ENCODE measurements around the gene NUF2.

Gene NUF2

DNA sequence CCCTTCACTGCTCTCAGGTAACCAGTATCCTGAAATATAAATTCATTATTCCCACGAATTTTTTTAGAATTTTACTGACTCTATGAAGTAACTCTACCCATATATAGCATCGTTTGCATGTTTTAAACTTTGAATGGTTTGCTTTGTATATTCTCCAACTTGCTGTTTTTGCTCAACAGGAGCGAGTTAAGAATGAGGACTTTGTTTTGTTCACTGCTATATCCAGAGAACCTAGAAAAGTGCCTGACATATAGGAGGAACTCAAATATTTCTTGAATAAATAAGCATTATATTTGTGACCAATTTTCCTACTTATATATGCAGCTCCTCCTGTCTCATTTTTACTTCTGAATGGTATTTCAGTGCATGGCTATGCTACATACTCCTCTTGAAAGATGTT, 43.4 kb downstream of the NUF2 start:
- TF ChIP-seq, protein P1, sequence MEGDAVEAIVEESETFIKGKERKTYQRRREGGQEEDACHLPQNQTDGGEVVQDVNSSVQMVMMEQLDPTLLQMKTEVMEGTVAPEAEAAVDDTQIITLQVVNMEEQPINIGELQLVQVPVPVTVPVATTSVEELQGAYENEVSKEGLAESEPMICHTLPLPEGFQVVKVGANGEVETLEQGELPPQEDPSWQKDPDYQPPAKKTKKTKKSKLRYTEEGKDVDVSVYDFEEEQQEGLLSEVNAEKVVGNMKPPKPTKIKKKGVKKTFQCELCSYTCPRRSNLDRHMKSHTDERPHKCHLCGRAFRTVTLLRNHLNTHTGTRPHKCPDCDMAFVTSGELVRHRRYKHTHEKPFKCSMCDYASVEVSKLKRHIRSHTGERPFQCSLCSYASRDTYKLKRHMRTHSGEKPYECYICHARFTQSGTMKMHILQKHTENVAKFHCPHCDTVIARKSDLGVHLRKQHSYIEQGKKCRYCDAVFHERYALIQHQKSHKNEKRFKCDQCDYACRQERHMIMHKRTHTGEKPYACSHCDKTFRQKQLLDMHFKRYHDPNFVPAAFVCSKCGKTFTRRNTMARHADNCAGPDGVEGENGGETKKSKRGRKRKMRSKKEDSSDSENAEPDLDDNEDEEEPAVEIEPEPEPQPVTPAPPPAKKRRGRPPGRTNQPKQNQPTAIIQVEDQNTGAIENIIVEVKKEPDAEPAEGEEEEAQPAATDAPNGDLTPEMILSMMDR (IDR thresholded peaks at IDR 0.05; ENCODE audit: insufficient read depth, low read depth, low read length, missing control alignments): no peak
- DNase-seq (ENCODE audit: low read depth): no peak
- no peak overlapping the region for H3K4me3 ChIP-seq (ENCODE audit: low read depth, low read length)

DNA sequence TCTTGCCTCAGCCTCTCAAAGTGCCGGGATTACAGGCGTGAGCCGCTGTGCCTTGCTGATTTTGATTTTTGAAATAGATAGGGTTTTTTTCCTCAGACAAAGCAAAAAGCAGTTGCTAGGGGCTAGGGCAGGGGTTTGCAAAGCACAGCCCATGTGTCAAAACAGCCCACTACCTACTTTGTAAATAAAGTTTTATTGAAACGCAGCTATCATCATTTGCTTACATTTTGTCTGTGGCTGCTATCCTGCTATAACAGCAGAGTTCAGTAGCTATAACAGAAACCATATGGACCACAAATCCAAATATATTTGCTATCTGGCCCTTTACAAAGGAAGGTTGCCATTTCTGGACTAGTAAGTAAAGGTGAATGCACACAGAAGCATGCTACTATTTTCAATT, 44.8 kb downstream of the NUF2 start:
- DNase-seq (ENCODE audit: low read depth): no peak
- H3K4me3 ChIP-seq (ENCODE audit: low read depth, low read length): no peak overlapping the region
- TF ChIP-seq, protein P1 (IDR thresholded peaks at IDR 0.05; ENCODE audit: insufficient read depth, low read depth, low read length, missing control alignments): no peak

DNA sequence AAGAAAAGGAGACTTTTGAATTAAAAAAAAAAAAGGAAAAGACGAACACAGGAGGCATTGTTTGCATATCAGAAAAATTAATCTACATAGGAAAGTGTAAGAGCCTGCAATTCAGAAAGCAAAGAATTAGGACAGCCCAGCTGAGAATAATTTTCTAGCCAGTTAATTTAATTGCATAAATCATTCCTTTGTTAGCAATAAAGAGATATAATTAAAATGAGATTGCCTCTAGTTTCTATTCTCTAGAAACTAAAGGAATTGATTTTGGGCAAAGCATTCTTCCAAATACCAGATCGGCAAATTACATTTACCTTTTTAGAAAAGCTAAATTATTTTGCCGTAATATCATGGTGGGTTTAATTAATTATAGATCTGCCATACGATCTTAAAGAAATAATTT, 46.0 kb downstream of the NUF2 start:
- TF ChIP-seq, protein P1 (IDR thresholded peaks at IDR 0.05; ENCODE audit: insufficient read depth, low read depth, low read length, missing control alignments): no peak
- H3K4me3 ChIP-seq (ENCODE audit: low read depth, low read length): no peak overlapping the region
- DNase-seq (ENCODE audit: low read depth): no peak

DNA sequence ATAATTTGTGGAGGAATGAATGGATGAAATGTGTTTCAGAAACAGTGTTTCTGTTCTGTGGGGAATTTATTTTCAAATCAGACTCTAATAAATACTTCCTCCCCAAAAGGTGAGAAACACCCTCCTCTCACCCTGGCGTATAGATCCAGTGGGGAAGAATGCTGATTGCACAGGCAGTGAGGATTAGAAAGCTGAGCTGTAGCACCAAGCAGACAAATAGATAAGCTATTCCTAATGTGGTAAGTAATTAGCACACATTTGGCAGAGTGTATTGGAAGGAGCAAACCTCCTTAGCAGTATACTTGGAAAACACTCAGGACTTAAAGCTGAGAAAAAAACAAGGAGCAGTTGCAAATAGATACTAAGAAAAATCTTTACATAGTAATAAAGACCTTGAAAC, 50.8 kb downstream of the NUF2 start:
- H3K4me3 ChIP-seq (ENCODE audit: low read depth, low read length): no peak overlapping the region
- DNase-seq (ENCODE audit: low read depth): no peak
- TF ChIP-seq, protein P1 (IDR thresholded peaks at IDR 0.05; ENCODE audit: insufficient read depth, low read depth, low read length, missing control alignments): no peak

DNA sequence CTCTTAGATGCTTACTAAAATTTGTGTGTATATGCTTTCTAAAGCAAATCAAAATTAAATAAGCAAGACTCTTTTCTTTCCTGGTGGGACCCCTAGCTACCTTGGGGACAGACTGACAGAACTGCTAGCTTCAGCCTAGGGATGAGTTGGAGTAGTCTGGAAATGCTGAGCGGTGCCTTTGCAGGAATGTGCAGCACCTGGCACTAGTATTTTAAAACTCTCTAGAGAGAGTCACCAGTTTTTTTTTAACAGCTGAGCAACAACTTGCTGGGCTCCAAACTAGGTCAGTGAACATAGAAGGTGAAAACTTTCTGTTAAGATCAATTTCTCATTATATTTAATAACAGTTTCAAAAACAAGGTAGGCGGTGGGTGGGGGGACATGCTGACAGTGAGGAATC, 56.8 kb downstream of the NUF2 start:
- H3K4me3 ChIP-seq (ENCODE audit: low read depth, low read length): no peak overlapping the region
- TF ChIP-seq, protein P1 (IDR thresholded peaks at IDR 0.05; ENCODE audit: insufficient read depth, low read depth, low read length, missing control alignments): no peak
- no peak for DNase-seq (ENCODE audit: low read depth)

DNA sequence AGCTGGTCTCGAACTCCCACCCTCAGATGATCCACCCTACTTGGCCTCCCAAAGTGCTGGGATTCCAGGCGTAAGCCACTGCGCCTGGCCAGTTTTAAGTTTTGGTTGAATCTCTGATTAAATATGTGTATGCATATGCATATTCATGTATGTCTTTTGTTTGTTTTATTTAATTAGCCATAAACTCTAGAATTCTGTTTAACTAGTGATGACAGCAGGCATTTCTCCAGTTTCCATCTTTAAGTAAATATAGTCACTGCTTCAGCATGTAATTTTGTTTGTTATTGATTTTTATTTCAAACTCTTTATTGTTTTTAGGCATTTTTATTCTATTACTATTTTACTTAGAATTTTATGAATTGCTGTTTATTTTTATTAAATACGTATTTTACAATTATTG, 58.0 kb downstream of the NUF2 start:
- no peak overlapping the region for H3K4me3 ChIP-seq (ENCODE audit: low read depth, low read length)
- TF ChIP-seq, protein P1 (IDR thresholded peaks at IDR 0.05; ENCODE audit: insufficient read depth, low read depth, low read length, missing control alignments): no peak
- no peak for DNase-seq (ENCODE audit: low read depth)

DNA sequence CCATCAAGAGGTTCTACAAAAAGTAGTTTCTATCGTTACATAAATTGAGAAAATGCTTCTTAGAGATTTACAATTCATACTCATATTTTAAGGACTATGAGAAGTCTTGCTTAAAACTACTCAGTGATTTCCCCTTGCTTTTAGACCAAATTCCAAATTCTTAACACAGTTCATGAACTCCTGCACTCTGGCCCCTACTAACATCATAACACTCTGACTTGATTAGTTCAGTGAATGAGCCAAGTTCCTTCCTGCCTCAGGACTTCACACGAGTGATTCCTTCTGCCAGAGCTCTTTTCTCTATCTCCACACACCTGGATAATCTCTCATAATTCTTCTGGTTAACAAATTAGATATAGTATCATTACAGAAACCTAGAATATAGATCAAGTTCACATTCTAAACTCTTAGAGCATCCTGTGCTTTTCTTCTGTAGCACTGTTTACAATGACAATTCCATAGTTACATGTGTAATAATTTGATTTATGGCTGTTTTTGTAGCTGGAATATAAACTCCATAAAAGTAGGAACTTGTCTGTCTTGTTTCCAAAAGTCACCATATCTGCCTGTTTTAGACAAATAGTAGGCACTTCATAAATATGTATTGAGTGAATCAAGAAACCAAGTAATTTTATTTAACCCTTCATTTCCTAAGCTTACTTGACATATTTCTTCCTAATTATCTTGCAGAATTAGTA, 59.9 kb downstream of the NUF2 start:
- TF ChIP-seq, protein P1 (IDR thresholded peaks at IDR 0.05; ENCODE audit: insufficient read depth, low read depth, low read length, missing control alignments): no peak
- no peak for DNase-seq (ENCODE audit: low read depth)
- H3K4me3 ChIP-seq (ENCODE audit: low read depth, low read length): no peak overlapping the region

Measured in GM12865 (cell line).